Measurements from ENCODE around the gene PRDM2. TPM values are rescaled to one million over a fixed set of nuclear protein-coding genes. Genes with fewer than 3 reads are reported as not detected.

Gene PRDM2
- total RNA-seq (10 to 100 TPM; 40.7 to 52.0 TPM), polyA plus RNA-seq (10 to 100 TPM; 16.1 to 16.3 TPM)
- long read RNA-seq, donor 1, partial matches to known transcripts, result 36 of 36 reads
- long read RNA-seq, donor 1, other reads (novel, unspliced or antisense), result 0 of 36 reads
- long read RNA-seq, donor 2, result 0 reads
- long read RNA-seq, donor 3, partial matches to known transcripts, result 8 of 9 reads
- long read RNA-seq, donor 3, other reads (novel, unspliced or antisense), result 0 of 9 reads
- long read RNA-seq, donor 4, partial matches to known transcripts, result 0 of 1 reads
- long read RNA-seq, donor 4, other reads (novel, unspliced or antisense), result 0 of 1 reads
- long read RNA-seq, donor 5, partial matches to known transcripts, result 13 of 14 reads
- long read RNA-seq, donor 5, other reads (novel, unspliced or antisense), result 0 of 14 reads

GRCh38 chr1:13699936-13700520 is at the start of gene PRDM2:
Gene PRDM2, plus strand, starts transcription at chr1:13700188. Its CDS starts 15,418 bp downstream, at chr1:13715606.
- H3K27me3 ChIP-seq (ENCODE audit: control insufficient read depth in 3 of 3, insufficient read depth in 3 of 3, low read length in 2 of 3), result peaks cover 0 to 1% (median 0%) of the 10 kb centered on the region in 3 donors
- H3K4me1 ChIP-seq (ENCODE audit: control insufficient read depth in 5 of 5, insufficient read depth in 5 of 5, low read length in 5 of 5), result peaks cover 0 to 24% (median 3%) of the 10 kb centered on the region in 5 donors
- H3K27ac ChIP-seq (ENCODE audit: low read depth in 1 of 2, low read length in 1 of 2), result peak within 1 kb of the TSS; percentile 89 to 95
- peak within 1 kb of the TSS; percentile 72 for H3K4me3 ChIP-seq
- peak within 1 kb of the TSS; percentile 52 to 85 for H3K9ac ChIP-seq (ENCODE audit: insufficient read depth in 1 of 2, low read length in 2 of 2)
- no peak for TF ChIP-seq CTCF (IDR thresholded peaks at IDR 0.05; ENCODE audit: control extremely low read depth, extremely low read depth)
- H3K9me3 ChIP-seq (ENCODE audit: control insufficient read depth in 4 of 4, insufficient read depth in 3 of 4, low read length in 3 of 4), result peaks cover 0 to 5% (median 0%) of the 10 kb centered on the region in 4 donors
- ATAC-seq (ENCODE audit: insufficient read depth, low FRiP score) (peak; percentile 78), DNase-seq (peak; percentile 68 to 73 (median 71))
- no peaks in the 10 kb centered on the region for H3K36me3 ChIP-seq (ENCODE audit: control insufficient read depth in 4 of 4, insufficient read depth in 4 of 4, low read length in 4 of 4)
- 0 to 1% methylated on average over 65 to 87 of the region's 87 CpGs for WGBS, 2 donors

GRCh38 chr1:13651279-13651678 is 48.7 kb upstream of the PRDM2 start:
- no peak for ATAC-seq (ENCODE audit: insufficient read depth, low FRiP score)
- no peak overlapping the region for H3K27ac ChIP-seq (ENCODE audit: low read depth in 1 of 2, low read length in 1 of 2)
- WGBS, 2 donors, result 41 to 59% methylated on average over 3 of the region's 3 CpGs
- no peak for TF ChIP-seq CTCF (IDR thresholded peaks at IDR 0.05; ENCODE audit: control extremely low read depth, extremely low read depth)
- no peak overlapping the region for H3K4me3 ChIP-seq
- H3K4me1 ChIP-seq (ENCODE audit: control insufficient read depth in 5 of 5, insufficient read depth in 5 of 5, low read length in 5 of 5), result no peaks in the 10 kb centered on the region
- H3K36me3 ChIP-seq (ENCODE audit: control insufficient read depth in 4 of 4, insufficient read depth in 4 of 4, low read length in 4 of 4), result no peaks in the 10 kb centered on the region
- no peaks in the 10 kb centered on the region for H3K27me3 ChIP-seq (ENCODE audit: control insufficient read depth in 3 of 3, insufficient read depth in 3 of 3, low read length in 2 of 3)
- no peaks in the 10 kb centered on the region for H3K9me3 ChIP-seq (ENCODE audit: control insufficient read depth in 4 of 4, insufficient read depth in 3 of 4, low read length in 3 of 4)
- DNase-seq, result peak in 2 of 3 donors; percentile 68 to 70
- H3K9ac ChIP-seq (ENCODE audit: insufficient read depth in 1 of 2, low read length in 2 of 2), result no peak overlapping the region

GRCh38 chr1:13652238-13652637 is 47.8 kb upstream of the PRDM2 start:
- Histone ChIP-seq H3K27me3 (ENCODE audit: control insufficient read depth in 3 of 3, insufficient read depth in 3 of 3, low read length in 2 of 3) (no peaks in the 10 kb centered on the region), H3K9ac (ENCODE audit: insufficient read depth in 1 of 2, low read length in 2 of 2) (no peak overlapping the region), H3K4me1 (ENCODE audit: control insufficient read depth in 5 of 5, insufficient read depth in 5 of 5, low read length in 5 of 5) (no peaks in the 10 kb centered on the region), H3K36me3 (ENCODE audit: control insufficient read depth in 4 of 4, insufficient read depth in 4 of 4, low read length in 4 of 4) (no peaks in the 10 kb centered on the region), H3K4me3 (no peak overlapping the region), H3K9me3 (ENCODE audit: control insufficient read depth in 4 of 4, insufficient read depth in 3 of 4, low read length in 3 of 4) (no peaks in the 10 kb centered on the region), H3K27ac (ENCODE audit: low read depth in 1 of 2, low read length in 1 of 2) (no peak overlapping the region)
- ATAC-seq (ENCODE audit: insufficient read depth, low FRiP score) (no peak), DNase-seq (no peak)
- 95 to 96% methylated on average over 1 of the region's 1 CpG for WGBS, 2 donors
- TF ChIP-seq CTCF (IDR thresholded peaks at IDR 0.05; ENCODE audit: control extremely low read depth, extremely low read depth), result no peak
